HG03378 (cell line): ENCODE data around the gene TDRD3.
A peak's percentile ranks its signal among the peaks of the same experiment; 100 is the strongest.

Source experiments
- ATAC-seq: cut with Tn5 transposase; IDR thresholded peaks from one replicate; pipeline ENCODE4 v1.9.1; 2021; ENCODE audit warnings: mild to moderate bottlenecking, moderate library complexity; ENCODE audit not compliant: unreplicated experiment

The TDRD3 gene

GRCh38 chr13:60448907-60449510 lies 52.0 kb downstream of the TDRD3 start:
- peak; percentile 77 for ATAC-seq

GRCh38 chr13:60453490-60453889 lies 56.5 kb downstream of the TDRD3 start:
- no peak for ATAC-seq

DNA sequence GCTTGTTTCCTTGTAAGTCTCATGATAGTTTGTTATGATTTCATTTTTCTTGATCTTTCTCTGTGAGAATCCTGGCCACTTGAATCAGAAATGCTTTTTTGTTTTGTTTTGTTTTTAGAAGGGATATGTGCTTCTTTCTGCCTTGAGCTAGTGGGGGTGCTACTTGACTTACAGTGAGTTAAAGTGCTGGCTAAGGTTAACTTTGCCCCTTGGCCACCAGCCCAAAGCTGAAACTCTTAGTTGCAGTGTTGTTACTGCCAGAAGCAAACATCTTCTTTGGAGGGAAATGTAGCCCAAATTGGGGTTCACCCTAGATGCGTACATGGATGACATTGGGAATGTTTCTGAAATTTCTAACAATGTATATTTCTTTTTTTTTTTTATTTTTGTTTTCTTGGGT lies 57.4 kb downstream of the TDRD3 start:
- no peak for ATAC-seq

- no peak for ATAC-seq
These were observed 66.8 kb downstream of the TDRD3 start for GRCh38 chr13:60463787-60464186.

DNA sequence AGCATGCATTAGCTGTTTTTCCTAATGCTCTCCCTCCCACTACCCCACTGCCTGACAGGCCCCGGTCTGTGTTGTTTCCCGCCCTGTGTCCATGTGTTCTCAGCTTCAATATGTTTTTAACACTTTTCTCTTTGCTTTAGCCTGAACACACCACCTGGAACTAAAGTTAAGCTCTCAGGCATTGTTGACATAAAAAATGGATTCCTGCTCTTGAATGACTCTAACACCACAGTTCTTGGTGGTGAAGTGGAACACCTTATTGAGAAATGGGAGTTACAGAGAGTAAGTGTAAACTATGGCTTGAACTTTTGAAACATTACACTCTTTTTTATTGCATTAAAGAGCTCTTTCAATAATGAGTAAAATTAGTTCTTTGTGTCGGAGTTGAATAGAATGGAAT lies 70.1 kb downstream of the TDRD3 start:
- no peak for ATAC-seq

- no peak for ATAC-seq
These were observed 82.3 kb downstream of the TDRD3 start for GRCh38 chr13:60479273-60479672.

GRCh38 chr13:60482012-60482411 lies 85.0 kb downstream of the TDRD3 start:
- ATAC-seq, result no peak

DNA sequence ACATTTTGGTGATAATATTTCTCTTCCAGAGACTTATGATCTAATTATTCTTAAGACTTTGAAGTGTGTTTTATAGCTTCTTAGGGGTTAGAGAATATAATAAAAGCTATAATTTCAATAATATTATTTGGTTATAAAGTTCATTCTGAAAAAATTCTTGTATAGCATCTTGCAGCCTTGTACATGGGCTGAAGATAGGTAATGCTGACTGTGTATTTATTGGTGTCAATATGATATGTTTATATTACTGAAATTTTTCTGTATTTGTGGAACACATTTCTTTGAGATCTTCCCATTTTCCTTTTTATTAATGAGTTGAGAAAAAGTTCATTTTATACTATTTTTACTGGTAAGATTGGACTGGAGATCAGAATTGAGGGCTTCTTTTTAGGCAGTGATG lies 87.8 kb downstream of the TDRD3 start:
- no peak for ATAC-seq

GRCh38 chr13:60491531-60491930 lies 94.5 kb downstream of the TDRD3 start:
- ATAC-seq, result no peak

GRCh38 chr13:60492187-60492586 lies 95.2 kb downstream of the TDRD3 start:
- no peak for ATAC-seq

DNA sequence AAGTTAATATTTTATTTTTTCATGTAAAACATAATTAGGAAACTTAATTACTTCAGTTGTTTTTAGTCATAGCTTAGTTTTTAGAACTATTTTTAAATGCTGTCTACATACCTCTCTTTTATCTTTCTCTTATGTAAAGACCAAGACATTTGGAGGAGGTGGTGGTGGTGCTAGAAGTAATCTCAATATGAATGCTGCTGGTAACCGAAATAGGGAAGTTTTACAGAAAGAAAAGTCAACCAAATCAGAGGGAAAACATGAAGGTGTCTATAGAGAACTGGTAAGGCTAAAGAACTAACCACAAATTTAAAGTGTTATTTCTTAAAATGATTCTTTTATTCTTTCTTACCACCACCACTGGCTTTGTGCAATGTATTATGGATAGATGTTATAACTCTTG lies 97.3 kb downstream of the TDRD3 start:
- peak; percentile 53 for ATAC-seq

- ATAC-seq, result no peak
These were observed 104.2 kb downstream of the TDRD3 start for GRCh38 chr13:60501236-60501635.

GRCh38 chr13:60509601-60510386 lies 112.8 kb downstream of the TDRD3 start:
- ATAC-seq, result no peak

GRCh38 chr13:60511637-60512036 lies 114.6 kb downstream of the TDRD3 start:
- no peak for ATAC-seq

GRCh38 chr13:60514891-60515290 lies 117.9 kb downstream of the TDRD3 start:
- ATAC-seq, result no peak

- no peak for ATAC-seq
These were observed 122.5 kb downstream of the TDRD3 start for GRCh38 chr13:60519496-60519895.

DNA sequence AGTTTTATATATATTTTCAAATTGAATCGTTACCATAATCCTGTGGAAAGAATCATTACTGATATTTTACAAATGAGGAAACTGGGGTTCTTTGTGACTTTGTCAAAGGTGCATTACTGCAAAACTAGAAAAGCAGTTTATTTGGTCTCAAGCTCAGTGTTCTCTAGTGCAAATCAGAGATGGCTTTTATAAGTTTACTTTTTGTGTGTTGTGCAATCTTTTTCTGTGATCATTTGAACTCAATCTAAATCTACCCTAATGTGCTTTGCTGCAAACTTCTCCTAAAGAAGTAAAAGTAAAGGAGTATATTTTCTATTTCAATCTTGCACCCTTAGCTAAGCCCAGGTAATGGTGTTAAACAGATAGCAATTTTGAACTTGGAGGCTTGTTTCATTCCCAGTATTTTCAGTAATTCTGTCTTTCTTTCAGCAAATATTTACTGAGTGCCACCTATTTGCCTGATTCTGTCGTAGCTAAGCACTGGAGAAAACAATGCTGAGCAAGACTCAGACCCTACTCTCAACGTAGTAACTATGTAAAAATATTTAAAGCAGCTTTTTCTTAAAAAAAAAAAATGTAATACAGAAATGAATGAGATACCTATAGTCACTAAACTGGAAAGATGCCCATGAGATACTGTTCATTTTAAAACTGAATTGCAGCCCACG lies 124.0 kb downstream of the TDRD3 start:
- no peak for ATAC-seq

GRCh38 chr13:60538566-60538965 lies 141.5 kb downstream of the TDRD3 start:
- ATAC-seq, result no peak

GRCh38 chr13:60540276-60540675 lies 143.3 kb downstream of the TDRD3 start:
- ATAC-seq, result no peak

DNA sequence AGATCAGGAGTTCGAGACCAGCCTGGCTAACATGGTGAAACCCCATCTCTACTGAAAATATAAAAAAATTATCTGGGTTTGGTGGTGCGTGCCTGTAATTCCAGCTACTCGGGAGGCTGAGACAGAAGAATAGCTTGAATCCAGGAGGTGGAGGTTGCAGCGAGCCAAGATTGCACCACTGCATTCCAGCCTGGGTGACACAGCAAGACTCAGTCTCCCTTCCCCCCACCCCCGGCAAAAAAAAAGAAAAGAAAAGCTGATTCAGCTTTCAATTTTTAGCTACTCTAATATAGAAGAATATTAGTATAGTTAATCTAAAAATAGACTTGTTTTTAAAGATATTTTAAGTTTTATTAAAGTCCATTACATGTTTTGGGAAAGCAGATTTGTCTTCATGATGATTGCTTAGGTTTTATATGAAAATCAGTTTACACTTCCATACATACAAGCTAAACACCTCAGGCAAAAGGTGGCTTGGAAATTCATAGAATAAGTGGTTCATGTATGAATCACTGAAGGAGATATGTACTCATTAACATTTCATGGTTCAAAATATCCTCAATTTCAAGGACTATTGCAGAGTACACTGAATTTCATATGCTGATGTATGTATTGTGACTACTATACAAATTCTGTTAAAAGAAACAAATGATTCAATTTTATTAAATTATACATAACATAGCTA lies 165.2 kb downstream of the TDRD3 start:
- ATAC-seq, result no peak

DNA sequence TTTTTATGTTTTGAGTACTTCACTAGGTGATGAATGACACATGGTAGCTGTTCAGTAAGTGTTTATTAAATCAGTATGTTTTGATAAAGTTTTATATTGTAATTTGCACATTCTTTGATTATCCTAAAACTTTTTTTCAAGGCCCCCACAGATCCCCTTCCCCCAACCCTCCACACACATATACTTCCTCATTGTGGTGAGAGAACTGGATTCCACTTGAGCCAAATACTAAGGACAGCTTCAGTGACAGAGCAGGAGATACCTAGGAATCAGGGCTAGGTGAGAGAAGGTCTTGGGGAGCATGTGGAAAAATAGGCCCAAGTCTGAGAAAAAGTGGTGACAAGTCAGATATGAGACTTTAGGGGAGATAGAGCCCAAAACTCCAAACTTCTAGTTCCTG lies 174.6 kb downstream of the TDRD3 start:
- no peak for ATAC-seq
